Thyroid gland (tissue), 4 donors: ENCODE measurements around the gene PRELP. TPM values are rescaled to one million over a fixed set of nuclear protein-coding genes. Genes with fewer than 3 reads are reported as not detected.
A peak's percentile ranks its signal among the peaks of the same experiment; 100 is the strongest.

Experiments used
- DNase-seq, 2 donors: peaks; one replicate each; pipeline ENCODE4 v3.0.0-alpha.2; 2019
- H3K27ac ChIP-seq, 3 donors: fragments of 200-600 bp; sonication (generic); 1 replicate in 2 of 3; 2 replicates in 1 of 3; pipeline ENCODE4 v1.5.1; 2016 to 2019; ENCODE audit warnings: mild to moderate bottlenecking in 1 of 3, moderate library complexity in 1 of 3
- H3K27me3 ChIP-seq: fragments of 200-600 bp; sonication (generic); one replicate; pipeline ENCODE4 v1.5.1; 2019
- H3K36me3 ChIP-seq, 2 donors: fragments of 200-600 bp; sonication (generic); one replicate each; pipeline ENCODE4 v1.5.1; 2016 to 2019
- H3K4me1 ChIP-seq, 2 donors: fragments of 200-600 bp; sonication (generic); one replicate each; pipeline ENCODE4 v1.5.1; 2017 to 2019
- H3K4me3 ChIP-seq, 3 donors: fragments of 200-600 bp; sonication (generic); replicated peaks in 1 of 3; 1 replicate in 2 of 3; 2 replicates in 1 of 3; pipeline ENCODE4 v1.5.1; 2016; ENCODE audit warnings: mild to moderate bottlenecking in 1 of 3
- H3K9me3 ChIP-seq: fragments of 200-600 bp; sonication (generic); one replicate; pipeline ENCODE4 v1.5.1; 2017
- CTCF ChIP-seq, 6 experiments: fragments of 200-600 bp in 3 of 6; fragments of 450-650 bp in 3 of 6; sonication (generic) in 3 of 6; IDR thresholded peaks; one replicate each; pipeline ENCODE4 v1.5.1; 2016 to 2019; ENCODE audit warnings: antibody characterized with exemption in 6 of 6, mild to moderate bottlenecking in 2 of 6, inconsistent platforms in 1 of 6, moderate library complexity in 1 of 6
- POLR2A ChIP-seq, 2 donors: fragments of 450-650 bp; IDR thresholded peaks; one replicate each; pipeline ENCODE4 v1.6.1; 2017; ENCODE audit warnings: antibody characterized with exemption in 2 of 2, mild to moderate bottlenecking in 2 of 2, moderate library complexity in 1 of 2
- WGBS, 2 donors: methylation state at CpG; one replicate each; pipeline ENCODE4 v1.1.5; 2017; 5-methylcytosine and 5-hydroxymethylcytosine counted together
- intact Hi-C: fragments of 100-400 bp; cut with DNase I; formaldehyde crosslinking; loops from one replicate; pipeline ENCODE4 v1.15.1; 2023
- total RNA-seq, 4 donors: library from RNA; depleted of rRNA; stranded (reverse); fragments of >200 nt; gene quantifications; one replicate each; pipeline ENCODE4 v1.2.3, GENCODE V29; 2016

Gene PRELP
- total RNA-seq, 4 donors from 2014 or later: 17.5 to 86.1 (median 35.4) TPM

GRCh38 chr1:203521812-203522211 is 46.2 kb downstream of the PRELP start:
- Histone ChIP-seq H3K27ac (peak overlapping the region in 1 of 3 donors; percentile 48), H3K36me3 (no peaks in the 10 kb centered on the region), H3K9me3 (no peaks in the 10 kb centered on the region), H3K4me1 (peaks cover 5 to 23% of the 10 kb centered on the region in 2 donors), H3K4me3 (no peak overlapping the region), H3K27me3 (no peaks in the 10 kb centered on the region)
- TF ChIP-seq POLR2A (IDR thresholded peaks at IDR 0.05) (no peak), CTCF (IDR thresholded peaks at IDR 0.05) (no peak)
- DNase-seq: no peak
- intact Hi-C loops: no loop called here
- 85 to 92% methylated on average over 3 to 5 of the region's 5 CpGs for WGBS, 2 donors

- Histone ChIP-seq H3K36me3 (no peaks in the 10 kb centered on the region), H3K4me1 (peaks cover 5 to 23% of the 10 kb centered on the region in 2 donors), H3K9me3 (no peaks in the 10 kb centered on the region), H3K27ac (no peak overlapping the region), H3K27me3 (no peaks in the 10 kb centered on the region), H3K4me3 (no peak overlapping the region)
- DNase-seq: no peak
- intact Hi-C loops: no loop called here
- TF ChIP-seq CTCF (IDR thresholded peaks at IDR 0.05) (no peak), POLR2A (IDR thresholded peaks at IDR 0.05) (no peak)
- WGBS, 2 donors: 70 to 72% methylated on average over 11 of the region's 11 CpGs
Measured at GRCh38 chr1:203522237-203522636, 46.6 kb downstream of the PRELP start.

- no peak overlapping the region for H3K4me3 ChIP-seq
- no peaks in the 10 kb centered on the region for H3K9me3 ChIP-seq
- H3K27me3 ChIP-seq: no peaks in the 10 kb centered on the region
- H3K4me1 ChIP-seq: peaks cover 5 to 23% of the 10 kb centered on the region in 2 donors
- no peak for TF ChIP-seq POLR2A (IDR thresholded peaks at IDR 0.05)
- WGBS, 2 donors: 93% methylated on average over 6 of the region's 6 CpGs
- intact Hi-C loops: no loop called here
- no peak overlapping the region for H3K27ac ChIP-seq
- H3K36me3 ChIP-seq: no peaks in the 10 kb centered on the region
- no peak for DNase-seq
Measured at GRCh38 chr1:203523667-203524066, 48.1 kb downstream of the PRELP start.

- Histone ChIP-seq H3K9me3 (no peaks in the 10 kb centered on the region), H3K4me1 (peaks cover 5 to 23% of the 10 kb centered on the region in 2 donors), H3K27ac (no peak overlapping the region), H3K27me3 (no peaks in the 10 kb centered on the region), H3K36me3 (no peaks in the 10 kb centered on the region), H3K4me3 (no peak overlapping the region)
- DNase-seq: no peak
- no peak for TF ChIP-seq POLR2A (IDR thresholded peaks at IDR 0.05)
- no peak for TF ChIP-seq CTCF (IDR thresholded peaks at IDR 0.05)
- intact Hi-C loops: no loop called here
- WGBS, 2 donors: 84 to 86% methylated on average over 4 of the region's 4 CpGs
Measured at GRCh38 chr1:203524152-203524551, 48.5 kb downstream of the PRELP start.

- Histone ChIP-seq H3K27me3 (no peaks in the 10 kb centered on the region), H3K36me3 (no peaks in the 10 kb centered on the region), H3K9me3 (no peaks in the 10 kb centered on the region), H3K4me1 (peaks cover 5 to 23% of the 10 kb centered on the region in 2 donors), H3K27ac (no peak overlapping the region), H3K4me3 (no peak overlapping the region)
- WGBS, 2 donors: 95 to 97% methylated on average over 4 of the region's 4 CpGs
- intact Hi-C loops: no loop called here
- no peak for DNase-seq
- TF ChIP-seq POLR2A (IDR thresholded peaks at IDR 0.05) (no peak), CTCF (IDR thresholded peaks at IDR 0.05) (no peak)
Measured at GRCh38 chr1:203524824-203525223, 49.2 kb downstream of the PRELP start.

GRCh38 chr1:203525685-203526084 is 50.1 kb downstream of the PRELP start:
- intact Hi-C loops: no loop called here
- TF ChIP-seq CTCF (IDR thresholded peaks at IDR 0.05): no peak
- TF ChIP-seq POLR2A (IDR thresholded peaks at IDR 0.05): no peak
- DNase-seq: no peak
- Histone ChIP-seq H3K4me3 (no peak overlapping the region), H3K27me3 (no peaks in the 10 kb centered on the region), H3K4me1 (peaks cover 5 to 20% of the 10 kb centered on the region in 2 donors), H3K27ac (no peak overlapping the region), H3K9me3 (no peaks in the 10 kb centered on the region), H3K36me3 (no peaks in the 10 kb centered on the region)
- WGBS, 2 donors: 100% methylated on average over 3 of the region's 3 CpGs
